Smooth muscle cell (in vitro differentiated cells): ENCODE results near the gene SAFB. TPM values are rescaled to one million over a fixed set of nuclear protein-coding genes. Genes with fewer than 3 reads are reported as not detected.

Experiments used
- DNase-seq: peaks from one replicate; lab custom pipeline; 2025; ENCODE audit not compliant: unreplicated experiment; lab: John Stamatoyannopoulos, UW
- H2AFZ ChIP-seq: fragments of 200-600 bp; sonication (generic); 2 replicates; pipeline ENCODE4 v1.6.0; 2016; ENCODE audit warnings: antibody characterized with exemption, low read depth, mild to moderate bottlenecking
- H3F3A ChIP-seq: fragments of 200-600 bp; sonication (generic); 2 replicates; pipeline ENCODE4 v1.6.0; 2017; ENCODE audit warnings: antibody characterized with exemption, low read depth
- H3K27ac ChIP-seq: fragments of 200-600 bp; sonication (generic); 2 replicates; pipeline ENCODE4 v1.5.1; 2016; ENCODE audit warnings: low read depth, mild to moderate bottlenecking
- H3K27me3 ChIP-seq: fragments of 200-600 bp; sonication (generic); 2 replicates; pipeline ENCODE4 v1.6.1; 2016; ENCODE audit warnings: low read depth, mild to moderate bottlenecking
- H3K36me3 ChIP-seq: fragments of 200-600 bp; sonication (generic); 2 replicates; pipeline ENCODE4 v1.5.1; 2016; ENCODE audit warnings: low read depth
- H3K4me1 ChIP-seq: fragments of 200-600 bp; sonication (generic); 2 replicates; pipeline ENCODE4 v1.5.1; 2016; ENCODE audit warnings: low read depth
- H3K4me2 ChIP-seq: fragments of 200-600 bp; sonication (generic); 2 replicates; pipeline ENCODE4 v1.6.0; 2016; ENCODE audit warnings: mild to moderate bottlenecking
- H3K4me3 ChIP-seq: fragments of 200-600 bp; sonication (generic); 2 replicates; pipeline ENCODE4 v1.5.1; 2016; ENCODE audit warnings: mild to moderate bottlenecking
- H3K79me2 ChIP-seq: fragments of 200-600 bp; sonication (generic); 2 replicates; pipeline ENCODE4 v1.6.0; 2016; ENCODE audit warnings: low read depth, mild to moderate bottlenecking
- H3K9ac ChIP-seq: fragments of 200-600 bp; sonication (generic); 2 replicates; pipeline ENCODE4 v1.6.0; 2016; ENCODE audit warnings: low read depth
- H3K9me3 ChIP-seq: fragments of 200-600 bp; sonication (generic); replicated peaks from 2 replicates; pipeline ENCODE4 v1.5.1; 2016; ENCODE audit warnings: low read depth
- H4K20me1 ChIP-seq: fragments of 200-600 bp; sonication (generic); 2 replicates; pipeline ENCODE4 v1.6.0; 2016; ENCODE audit warnings: low read depth
- CTCF ChIP-seq: fragments of 200-600 bp; sonication (generic); IDR thresholded peaks from 2 replicates; pipeline ENCODE4 v1.5.1; 2017; ENCODE audit warnings: borderline replicate concordance, mild to moderate bottlenecking, antibody characterized with exemption; ENCODE audit not compliant: insufficient read depth, poor library complexity, severe bottlenecking
- WGBS: methylation state at CpG from one replicate; pipeline ENCODE4 v1.1.7; 2016; ENCODE audit warnings: low lambda C conversion rate; 5-methylcytosine and 5-hydroxymethylcytosine counted together
- polyA plus RNA-seq: library from polyadenylated mRNA; unstranded; fragments of >200 nt; fragmentation: Nextera tagmentation; extraction: Ambion mirVana; gene quantifications from 2 replicates; pipeline ENCODE4 v1.2.1, GENCODE V29; 2016
- total RNA-seq: library from RNA; depleted of rRNA; stranded (reverse); fragments of >200 nt; gene quantifications from 2 replicates; pipeline ENCODE4 v1.2.3, GENCODE V29; 2014

The SAFB gene
- total and polyA plus RNA-seq, 2 experiments from 2014 or later: 22.8 to 74.3 TPM

GRCh38 chr19:5694956-5695648 lies 72.2 kb downstream of the SAFB start:
- DNase-seq: no peak
- Histone ChIP-seq H3F3A (peaks cover 8% of the 10 kb centered on the region), H3K9ac (no peak overlapping the region), H3K27me3 (no peaks in the 10 kb centered on the region), H3K27ac (no peak overlapping the region), H3K9me3 (no peaks in the 10 kb centered on the region), H4K20me1 (peaks cover 99% of the 10 kb centered on the region), H3K4me1 (peaks cover 10% of the 10 kb centered on the region), H3K4me3 (no peak overlapping the region), H3K4me2 (no peak overlapping the region), H2AFZ (no peak overlapping the region), H3K36me3 (no peaks in the 10 kb centered on the region), H3K79me2 (peaks cover 57% of the 10 kb centered on the region)
- WGBS: 97% methylated on average over 7 of the region's 8 CpGs
- no peak for TF ChIP-seq CTCF

- Histone ChIP-seq H3K79me2 (peaks cover 51% of the 10 kb centered on the region), H3K4me3 (no peak overlapping the region), H3K36me3 (no peaks in the 10 kb centered on the region), H3K9me3 (no peaks in the 10 kb centered on the region), H3K27me3 (no peaks in the 10 kb centered on the region), H3F3A (peaks cover 8% of the 10 kb centered on the region), H3K4me1 (peaks cover 10% of the 10 kb centered on the region), H3K9ac (no peak overlapping the region), H3K4me2 (no peak overlapping the region), H3K27ac (no peak overlapping the region), H4K20me1 (peaks cover 94% of the 10 kb centered on the region), H2AFZ (no peak overlapping the region)
- WGBS: 93% methylated on average over 23 of the region's 28 CpGs
- DNase-seq: no peak
- no peak for TF ChIP-seq CTCF
These were observed 72.8 kb downstream of the SAFB start for GRCh38 chr19:5695649-5696195.

GRCh38 chr19:5696196-5697021 lies 73.5 kb downstream of the SAFB start:
- Histone ChIP-seq H2AFZ (no peak overlapping the region), H3K9ac (no peak overlapping the region), H3K4me3 (no peak overlapping the region), H3K4me2 (no peak overlapping the region), H3K36me3 (no peaks in the 10 kb centered on the region), H4K20me1 (peaks cover 87% of the 10 kb centered on the region), H3K27ac (no peak overlapping the region), H3F3A (peaks cover 8% of the 10 kb centered on the region), H3K4me1 (peaks cover 8% of the 10 kb centered on the region), H3K27me3 (no peaks in the 10 kb centered on the region), H3K79me2 (peaks cover 44% of the 10 kb centered on the region), H3K9me3 (no peaks in the 10 kb centered on the region)
- no peak for DNase-seq
- no peak for TF ChIP-seq CTCF
- 93% methylated on average over 39 of the region's 42 CpGs for WGBS
